Erythroblast (primary cell): ENCODE results near the gene FNBP1.
A peak's percentile ranks its signal among the peaks of the same experiment; 100 is the strongest.

Experiments used
- DNase-seq, 2 experiments: peaks; one replicate each; lab custom pipeline; 2025; lab: John Stamatoyannopoulos, UW
- GATA1 ChIP-seq: IDR thresholded peaks from 2 replicates; pipeline ENCODE4 v1.6.1; 2011; ENCODE audit warnings: low read depth, mild to moderate bottlenecking, control low read depth, low read length, moderate library complexity
- POLR2A ChIP-seq: IDR thresholded peaks from 2 replicates; pipeline ENCODE4 v1.6.1; 2011; ENCODE audit warnings: mild to moderate bottlenecking, low read length

FNBP1 gene

DNA sequence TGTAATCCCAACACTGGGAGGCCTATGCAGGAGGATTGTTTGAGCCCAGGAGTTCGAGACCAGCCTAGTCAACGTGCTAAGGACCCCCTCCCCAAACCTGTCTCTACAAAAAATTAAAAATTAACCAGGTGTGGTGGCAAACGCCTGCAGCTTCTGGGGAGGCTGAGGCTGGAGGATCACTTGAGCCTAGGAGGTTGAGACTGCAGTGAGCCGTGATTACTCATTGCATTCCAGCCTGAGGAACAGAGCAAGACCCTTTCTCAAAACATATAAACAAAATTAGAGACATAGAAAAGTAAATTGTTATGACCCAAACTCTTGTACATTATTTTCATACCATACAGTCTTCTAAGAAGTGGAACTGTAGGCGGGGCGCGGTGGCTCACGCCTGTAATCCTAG, 11.8 kb upstream of the FNBP1 start:
- DNase-seq: no peak
- no peak for TF ChIP-seq GATA1
- no peak for TF ChIP-seq POLR2A

DNA sequence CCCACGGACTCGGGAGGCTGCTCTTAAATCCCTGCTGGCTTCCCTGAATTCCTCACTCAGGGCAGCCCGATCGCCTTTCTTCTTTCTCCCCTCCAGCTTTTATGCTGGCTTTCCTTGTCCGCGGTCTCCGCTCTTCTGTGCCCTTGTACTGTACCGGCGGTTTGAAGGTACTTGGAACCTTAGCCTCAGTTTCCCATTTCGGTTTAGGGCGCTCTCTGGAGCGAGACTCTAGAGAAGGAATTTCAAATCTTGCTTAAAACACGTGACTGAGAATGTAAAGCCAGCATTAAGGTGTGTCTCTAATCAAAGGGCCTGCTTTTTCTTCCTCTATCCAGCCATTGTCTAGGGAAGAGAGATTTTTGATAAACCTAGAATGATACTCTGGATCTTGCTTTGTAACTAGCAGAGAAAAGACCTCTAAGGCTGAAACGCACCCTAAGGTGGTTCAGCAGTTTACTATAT, 11.4 kb upstream of the FNBP1 start:
- DNase-seq: no peak

DNA sequence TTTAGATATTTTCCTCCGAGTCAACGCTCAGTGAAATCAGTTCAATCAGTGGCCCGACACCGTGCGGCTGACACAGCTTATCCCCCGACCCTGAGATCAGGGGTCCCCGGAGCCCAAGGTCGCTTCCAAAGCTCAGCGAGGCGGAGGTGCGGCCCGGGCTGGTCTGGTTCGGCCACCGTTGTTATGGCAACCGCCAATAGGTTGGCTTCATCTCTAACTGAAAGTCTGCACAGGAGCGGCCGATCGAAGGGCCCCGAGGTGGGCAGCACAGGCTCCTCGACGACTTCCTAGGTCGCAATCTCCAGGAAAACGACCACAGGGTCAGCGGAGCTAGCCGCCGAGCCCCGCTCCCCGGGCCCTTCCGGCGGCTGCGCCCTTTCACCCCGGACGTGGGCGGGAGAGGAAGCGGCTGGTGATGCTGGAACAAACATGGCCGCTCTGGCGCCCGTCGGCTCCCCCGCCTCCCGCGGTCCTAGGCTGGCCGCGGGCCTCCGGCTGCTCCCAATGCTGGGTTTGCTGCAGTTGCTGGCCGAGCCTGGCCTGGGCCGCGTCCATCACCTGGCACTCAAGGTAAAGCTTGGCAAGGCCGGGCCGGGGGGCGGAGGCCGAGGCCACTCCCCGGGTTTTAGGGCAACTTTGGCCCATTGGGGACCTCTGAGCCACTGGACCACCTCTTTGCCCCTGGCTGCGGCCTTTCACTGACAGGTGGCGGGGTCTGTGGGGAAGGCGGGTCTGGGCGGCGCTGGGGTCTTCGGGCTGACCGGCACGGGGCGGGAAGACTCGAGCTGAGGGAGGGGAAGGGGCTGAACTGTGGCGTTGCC, 10.7 kb upstream of the FNBP1 start, which contains the start of gene GPR107:
Gene GPR107, plus strand, starts transcription at position 403 of the 821 bp plus-strand sequence. Its CDS starts 27 bp downstream, at position 430.
- TF ChIP-seq POLR2A (peak; percentile 75), GATA1 (no peak)
- peak; percentile 82 to 87 for DNase-seq

More for the DNA sequence above, 11.4 kb upstream of the FNBP1 start:
- no peak for TF ChIP-seq GATA1
- TF ChIP-seq POLR2A: no peak

DNA sequence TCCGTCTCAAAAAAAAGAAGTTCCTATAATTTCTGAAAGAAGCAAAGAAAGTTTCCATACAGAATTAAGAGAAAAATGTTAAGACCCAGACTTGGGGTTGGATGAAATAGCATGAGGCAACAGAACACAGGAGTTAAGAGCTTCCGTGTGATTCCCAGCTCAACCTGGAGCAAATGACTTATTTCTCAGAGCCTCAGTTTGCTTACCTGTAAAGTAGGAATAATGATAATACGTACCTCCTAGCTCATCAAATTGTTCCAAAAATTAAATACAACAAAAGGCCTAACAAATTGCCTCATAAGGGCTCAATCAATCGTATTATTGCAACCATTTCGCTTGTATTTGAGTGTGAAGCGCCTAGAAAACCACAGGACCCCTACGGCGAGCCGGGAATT, 10.1 kb upstream of the FNBP1 start:
- no peak for DNase-seq

DNA sequence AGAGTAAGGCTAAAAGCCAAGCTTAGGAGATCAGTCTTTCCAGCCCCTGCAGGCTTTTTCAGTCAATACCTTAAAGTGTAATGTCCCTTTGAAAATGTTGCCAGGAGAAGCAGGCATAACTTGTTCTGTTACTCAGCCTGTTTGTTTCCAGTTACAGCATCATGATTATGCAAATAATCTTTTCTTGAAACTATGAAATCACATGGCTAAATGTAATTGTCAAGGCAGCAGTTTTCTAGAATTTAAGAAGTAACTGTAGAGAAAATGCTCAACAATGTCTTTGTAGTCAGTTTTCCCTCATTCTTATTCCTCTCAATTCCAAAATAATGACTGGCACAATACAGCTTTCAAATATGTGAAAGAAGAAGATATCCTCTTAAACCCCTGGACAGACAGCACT, 8.9 kb upstream of the FNBP1 start:
- DNase-seq: no peak
- TF ChIP-seq POLR2A (no peak), GATA1 (no peak)

More for the DNA sequence above, 10.1 kb upstream of the FNBP1 start:
- no peak for TF ChIP-seq GATA1
- no peak for TF ChIP-seq POLR2A

DNA sequence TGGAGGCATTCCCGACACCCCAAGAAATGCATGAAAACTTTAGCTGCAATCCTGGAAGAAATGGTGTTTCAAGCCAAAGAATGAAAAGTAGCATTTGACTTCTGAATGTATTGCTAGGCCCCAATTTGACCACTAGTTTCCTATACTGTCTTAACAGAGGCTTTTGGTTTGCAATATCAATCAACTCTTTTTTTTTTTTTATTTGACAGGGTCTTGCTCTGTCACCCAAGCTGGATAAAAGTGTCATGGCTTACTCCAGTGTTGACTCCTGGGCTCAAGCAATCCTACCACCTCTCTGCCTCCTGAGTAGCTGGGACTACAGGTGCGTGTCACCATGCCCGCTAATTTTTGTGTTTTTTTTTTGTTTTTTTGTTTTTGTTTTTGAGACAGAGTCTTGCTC, 7.5 kb upstream of the FNBP1 start:
- no peak for TF ChIP-seq POLR2A
- no peak for DNase-seq

DNA sequence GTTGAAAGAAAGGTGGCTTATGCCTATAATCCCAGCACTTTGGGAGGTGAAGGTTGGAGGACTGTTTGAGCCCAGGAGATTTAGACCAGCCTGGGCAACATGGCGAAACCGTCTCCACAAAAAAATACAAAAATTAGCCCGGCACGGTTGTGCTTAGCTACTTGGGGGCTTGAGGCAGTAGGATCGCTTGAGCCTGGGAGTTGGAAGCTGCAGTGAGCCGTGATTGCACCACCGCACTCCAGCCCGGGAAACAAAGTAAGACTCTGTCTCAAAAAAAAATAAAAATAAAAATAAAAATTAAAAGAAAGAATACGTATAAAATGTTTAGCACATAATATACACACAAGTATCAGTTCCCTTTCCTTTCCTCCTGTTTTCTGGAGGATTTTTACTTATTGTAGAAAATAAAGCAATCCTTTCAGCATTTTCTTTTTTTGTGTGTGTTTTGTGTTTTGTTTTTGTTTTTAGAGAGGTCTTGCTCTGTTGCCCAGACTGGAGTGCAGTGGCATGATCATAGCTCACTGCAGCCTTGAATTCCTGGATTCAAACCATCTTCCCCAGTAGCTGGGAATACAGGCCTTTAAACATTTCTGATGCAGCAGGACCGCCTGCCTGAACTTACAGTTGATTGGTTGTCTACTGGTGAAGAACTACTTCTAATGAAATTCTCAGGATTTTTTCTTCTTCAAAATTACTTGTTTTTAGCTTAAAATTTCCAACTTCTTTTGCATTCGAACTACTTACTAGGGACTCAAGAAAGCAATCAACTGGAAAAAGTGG, 6.6 kb upstream of the FNBP1 start:
- TF ChIP-seq POLR2A (no peak), GATA1 (no peak)
- no peak for DNase-seq

DNA sequence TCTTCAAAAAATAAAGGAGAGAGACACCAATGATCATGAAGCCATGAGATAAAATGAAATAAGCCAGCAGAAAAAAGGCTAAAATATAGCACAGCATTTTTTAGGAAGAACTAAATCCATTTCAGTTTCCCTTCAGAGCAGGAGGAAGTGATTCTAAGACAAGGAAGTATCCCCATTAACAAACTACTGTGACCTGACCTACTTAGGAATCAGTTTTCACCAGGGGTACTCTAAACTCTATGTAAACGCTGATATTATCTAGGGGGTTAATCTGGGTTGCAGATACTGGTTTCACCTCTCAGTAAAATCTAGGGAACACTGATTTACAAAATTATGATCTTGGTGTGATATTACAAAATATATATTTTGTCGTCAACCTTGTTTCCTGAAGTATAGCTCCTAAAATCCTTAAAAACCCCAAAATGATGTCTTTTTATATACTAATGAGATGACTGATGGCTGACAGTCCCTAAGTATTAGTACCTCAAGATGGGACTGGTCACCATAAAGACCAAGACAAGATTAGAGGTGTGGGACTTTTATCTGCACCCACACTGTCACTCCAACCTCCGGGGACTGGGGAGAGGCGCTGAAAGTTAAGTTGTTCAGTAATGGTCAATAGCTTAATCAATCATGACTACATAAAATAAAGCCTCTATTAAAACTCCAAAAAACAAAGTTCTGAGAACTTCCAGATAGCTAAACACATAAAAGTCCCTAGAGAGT, 2.9 kb upstream of the FNBP1 start:
- no peak for DNase-seq
- TF ChIP-seq GATA1: no peak
- TF ChIP-seq POLR2A: no peak

DNA sequence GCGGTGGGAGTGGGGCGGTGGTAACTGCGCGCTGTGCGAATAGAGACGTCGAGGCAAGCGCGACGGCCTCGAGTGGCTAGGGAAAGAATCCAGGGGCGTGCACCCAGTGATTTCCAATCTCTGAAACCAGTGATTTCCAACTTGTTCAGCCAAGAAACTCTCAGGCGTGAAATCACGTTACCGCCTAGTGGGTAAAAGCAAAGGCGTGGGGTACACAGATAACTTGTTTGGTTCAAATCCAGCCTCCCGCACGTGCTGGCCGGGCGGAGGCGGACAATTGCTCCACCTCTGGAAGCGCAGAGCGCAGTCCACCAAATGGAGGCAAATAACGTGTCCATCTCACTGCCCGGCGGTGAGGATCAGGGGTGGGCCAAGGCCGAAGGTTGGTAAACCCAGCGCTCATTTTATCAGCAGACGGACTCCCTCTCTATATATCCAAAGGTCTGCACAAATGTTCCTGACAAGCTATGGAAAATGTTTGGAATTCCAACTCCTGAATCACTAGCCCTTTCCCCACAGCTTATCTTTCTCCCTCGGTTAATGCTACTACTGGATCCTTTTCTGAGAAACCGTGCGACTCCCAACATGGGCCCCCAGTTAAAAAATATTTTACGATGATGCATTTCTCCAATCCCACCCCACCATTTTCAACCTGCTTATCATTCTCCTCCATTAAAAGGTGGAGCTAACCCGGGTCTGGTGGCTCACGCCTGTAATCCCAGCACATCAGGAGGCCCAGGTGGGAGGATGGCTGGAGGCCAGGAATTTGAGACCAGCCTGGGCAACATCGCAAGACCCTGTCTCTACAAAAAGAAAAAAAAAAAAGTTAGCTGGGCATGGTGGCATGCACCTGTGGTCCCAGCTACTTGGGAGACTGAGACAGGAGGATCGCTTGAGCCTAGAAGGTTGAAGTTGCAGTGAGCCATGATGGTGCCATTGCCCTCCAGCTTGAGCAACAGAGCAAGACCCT, 950 bp upstream of the FNBP1 start:
- TF ChIP-seq POLR2A (no peak), GATA1 (no peak)
- peak; percentile 39 to 55 for DNase-seq

DNA sequence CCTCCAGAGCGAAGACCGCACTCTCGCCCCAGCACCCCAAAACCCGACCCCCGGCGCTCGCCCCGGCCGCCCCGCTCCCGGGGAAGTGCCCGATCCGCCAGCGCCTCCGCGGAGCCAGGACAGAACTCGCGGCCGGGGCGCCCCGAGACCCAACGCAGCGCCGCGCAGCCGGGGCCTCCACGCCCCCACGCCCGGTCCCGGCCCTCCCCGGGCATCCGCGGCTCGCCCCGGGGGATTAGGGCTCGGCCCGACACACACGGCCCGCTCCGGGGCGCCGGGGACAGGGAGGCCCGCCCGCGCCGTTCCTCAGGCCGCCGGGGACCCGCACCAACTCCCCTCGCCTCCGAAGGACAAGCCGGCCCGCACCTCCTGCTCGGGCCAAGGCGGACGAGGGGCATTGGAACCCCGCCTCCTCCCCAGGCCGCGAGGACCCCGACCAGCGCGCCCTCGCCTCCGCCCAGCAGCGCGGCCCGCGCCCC, 544 bp downstream of the FNBP1 start:
- DNase-seq: no peak
- TF ChIP-seq GATA1 (no peak), POLR2A (no peak)

DNA sequence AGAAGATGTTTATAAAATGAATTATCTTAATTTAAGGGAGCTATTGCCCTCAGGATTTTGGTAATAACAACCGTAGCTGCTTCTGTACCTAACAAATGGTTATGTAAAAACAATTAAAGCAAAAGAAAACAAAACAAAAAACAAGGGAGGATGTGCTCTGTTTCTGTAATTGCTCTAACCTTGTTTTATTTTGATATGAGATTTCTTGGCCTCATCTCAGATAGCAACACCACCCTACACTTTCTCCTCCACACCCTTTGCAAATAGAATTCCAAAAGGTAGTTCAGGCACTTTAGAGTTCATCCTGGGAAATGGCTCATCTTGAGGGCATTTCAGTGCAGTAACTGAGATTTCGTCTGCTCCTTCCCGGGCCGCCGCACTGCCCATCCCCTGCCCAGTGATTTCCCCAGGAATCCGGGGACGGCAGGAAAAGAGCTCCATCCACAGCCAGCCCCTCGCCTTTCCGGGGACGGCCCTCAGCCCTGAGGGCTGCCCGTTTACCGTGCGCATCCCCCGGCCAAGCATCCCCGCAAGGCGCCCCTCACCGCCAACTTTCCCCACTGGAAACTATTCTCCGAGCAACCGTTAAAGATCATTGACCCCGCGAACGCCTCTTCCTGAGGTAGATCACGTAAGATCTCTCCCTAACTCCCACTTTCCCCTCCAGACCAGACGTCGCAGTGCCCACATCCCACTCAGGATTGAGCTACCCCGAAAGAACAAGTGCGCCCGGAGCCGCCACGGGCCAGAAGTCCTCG, 1.2 kb downstream of the FNBP1 start:
- TF ChIP-seq GATA1 (no peak), POLR2A (no peak)
- no peak for DNase-seq
